Measurements from ENCODE around the gene RAB11FIP2. TPM values are rescaled to one million over a fixed set of nuclear protein-coding genes. Genes with fewer than 3 reads are reported as not detected.

The RAB11FIP2 gene
- total and polyA plus RNA-seq, 2 of the 4 experiments (the other 2 are of a cell fraction): 3.6 to 16.1 TPM

- ATAC-seq (ENCODE audit: low read depth) (no peak), DNase-seq (no peak)
- dilution Hi-C loops (cut with HindIII; ENCODE audit: low sequenced_read_pairs, unreplicated experiment) (no loop called here), intact Hi-C loops (cut with micrococcal nuclease) (no loop called here), in situ Hi-C loops (cut with MboI; ENCODE audit: low sequenced_read_pairs) (no loop called here)
- Histone ChIP-seq H3K9me3 (ENCODE audit: control insufficient read depth, insufficient read depth, low read length) (no peaks in the 10 kb centered on the region), H4K8ac (ENCODE audit: low read depth in 2 of 2, low read length in 2 of 2) (no peak overlapping the region), H3K14ac (replicated peaks; ENCODE audit: low read depth, low read length) (no peak overlapping the region), H3K4me1 (ENCODE audit: control insufficient read depth, insufficient read depth, low read length) (no peaks in the 10 kb centered on the region), H2BK120ac (ENCODE audit: low read depth, low read length) (no peak overlapping the region), H3K4me3 (ENCODE audit: insufficient read depth, low read depth, low read length) (no peak overlapping the region), H2BK5ac (ENCODE audit: low read depth, low read length, poor library complexity, severe bottlenecking) (no peak overlapping the region), H2AFZ (replicated peaks; ENCODE audit: low read length, poor library complexity) (no peak overlapping the region), H4K91ac (ENCODE audit: insufficient read depth, low read depth, low read length) (no peak overlapping the region), H2BK20ac (ENCODE audit: low read depth, low read length) (no peak overlapping the region), H3K4ac (ENCODE audit: low read depth, low read length) (no peak overlapping the region), H4K20me1 (ENCODE audit: insufficient read depth, low read length) (no peaks in the 10 kb centered on the region), H3K27ac (ENCODE audit: insufficient read depth, low read length) (no peak overlapping the region), H2BK15ac (ENCODE audit: low read depth, low read length) (no peak overlapping the region), H3K18ac (ENCODE audit: low read depth, low read length) (no peak overlapping the region), H2AK5ac (ENCODE audit: low read depth, low read length) (no peak overlapping the region), H3K23ac (ENCODE audit: low read depth, low read length) (no peak overlapping the region), H3K27me3 (ENCODE audit: control insufficient read depth, insufficient read depth, low read length) (no peaks in the 10 kb centered on the region), H3K9ac (ENCODE audit: low read depth, low read length) (no peak overlapping the region), H3K79me1 (ENCODE audit: low read depth in 1 of 2, low read length in 2 of 2) (no peaks in the 10 kb centered on the region), H3K36me3 (ENCODE audit: control insufficient read depth, insufficient read depth, low read length) (no peaks in the 10 kb centered on the region), H3K9me1 (ENCODE audit: insufficient read depth, low read length) (no peaks in the 10 kb centered on the region), H2AK9ac (replicated peaks; ENCODE audit: low read depth, low read length, poor library complexity) (no peak overlapping the region), H3K4me2 (ENCODE audit: low read depth, low read length) (no peak overlapping the region), H3K56ac (ENCODE audit: extremely low read depth, insufficient read depth, low read length) (no peak overlapping the region), H4K5ac (ENCODE audit: low read depth, low read length) (no peak overlapping the region)
- BruUV-seq (replicated peaks): no TSS peak
- CTCF ChIA-PET: no interaction called here
- POLR2A ChIA-PET (ENCODE audit: unreplicated experiment): no interaction called here
- WGBS, 2 experiments (ENCODE audit: extremely low coverage in 2 of 2, insufficient read length in 1 of 2): no CpG with 5 or more reads among the region's 1 CpG
- TF ChIP-seq, protein P1, sequence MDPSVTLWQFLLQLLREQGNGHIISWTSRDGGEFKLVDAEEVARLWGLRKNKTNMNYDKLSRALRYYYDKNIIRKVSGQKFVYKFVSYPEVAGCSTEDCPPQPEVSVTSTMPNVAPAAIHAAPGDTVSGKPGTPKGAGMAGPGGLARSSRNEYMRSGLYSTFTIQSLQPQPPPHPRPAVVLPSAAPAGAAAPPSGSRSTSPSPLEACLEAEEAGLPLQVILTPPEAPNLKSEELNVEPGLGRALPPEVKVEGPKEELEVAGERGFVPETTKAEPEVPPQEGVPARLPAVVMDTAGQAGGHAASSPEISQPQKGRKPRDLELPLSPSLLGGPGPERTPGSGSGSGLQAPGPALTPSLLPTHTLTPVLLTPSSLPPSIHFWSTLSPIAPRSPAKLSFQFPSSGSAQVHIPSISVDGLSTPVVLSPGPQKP (IDR thresholded peaks at IDR 0.05; ENCODE audit: borderline replicate concordance, low read depth, low read length): no peak
- TF ChIP-seq, protein P2, sequence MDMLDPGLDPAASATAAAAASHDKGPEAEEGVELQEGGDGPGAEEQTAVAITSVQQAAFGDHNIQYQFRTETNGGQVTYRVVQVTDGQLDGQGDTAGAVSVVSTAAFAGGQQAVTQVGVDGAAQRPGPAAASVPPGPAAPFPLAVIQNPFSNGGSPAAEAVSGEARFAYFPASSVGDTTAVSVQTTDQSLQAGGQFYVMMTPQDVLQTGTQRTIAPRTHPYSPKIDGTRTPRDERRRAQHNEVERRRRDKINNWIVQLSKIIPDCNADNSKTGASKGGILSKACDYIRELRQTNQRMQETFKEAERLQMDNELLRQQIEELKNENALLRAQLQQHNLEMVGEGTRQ (IDR thresholded peaks at IDR 0.05; ENCODE audit: low read depth, low read length): no peak
- no peak for TF ChIP-seq CHD1 (IDR thresholded peaks at IDR 0.05; ENCODE audit: low read depth, low read length)
- no peak for TF ChIP-seq RCOR1 (IDR thresholded peaks at IDR 0.05; ENCODE audit: insufficient replicate concordance, low read length)
- TF ChIP-seq, protein P3, sequence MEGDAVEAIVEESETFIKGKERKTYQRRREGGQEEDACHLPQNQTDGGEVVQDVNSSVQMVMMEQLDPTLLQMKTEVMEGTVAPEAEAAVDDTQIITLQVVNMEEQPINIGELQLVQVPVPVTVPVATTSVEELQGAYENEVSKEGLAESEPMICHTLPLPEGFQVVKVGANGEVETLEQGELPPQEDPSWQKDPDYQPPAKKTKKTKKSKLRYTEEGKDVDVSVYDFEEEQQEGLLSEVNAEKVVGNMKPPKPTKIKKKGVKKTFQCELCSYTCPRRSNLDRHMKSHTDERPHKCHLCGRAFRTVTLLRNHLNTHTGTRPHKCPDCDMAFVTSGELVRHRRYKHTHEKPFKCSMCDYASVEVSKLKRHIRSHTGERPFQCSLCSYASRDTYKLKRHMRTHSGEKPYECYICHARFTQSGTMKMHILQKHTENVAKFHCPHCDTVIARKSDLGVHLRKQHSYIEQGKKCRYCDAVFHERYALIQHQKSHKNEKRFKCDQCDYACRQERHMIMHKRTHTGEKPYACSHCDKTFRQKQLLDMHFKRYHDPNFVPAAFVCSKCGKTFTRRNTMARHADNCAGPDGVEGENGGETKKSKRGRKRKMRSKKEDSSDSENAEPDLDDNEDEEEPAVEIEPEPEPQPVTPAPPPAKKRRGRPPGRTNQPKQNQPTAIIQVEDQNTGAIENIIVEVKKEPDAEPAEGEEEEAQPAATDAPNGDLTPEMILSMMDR (conservative IDR thresholded peaks at IDR 0.05; ENCODE audit: low read depth, low read length): no peak
- TF ChIP-seq RFX5 (IDR thresholded peaks at IDR 0.05; ENCODE audit: low read depth, low read length): no peak
- no peak for TF ChIP-seq SMC3 (IDR thresholded peaks at IDR 0.05; ENCODE audit: low read depth, low read length)
- TF ChIP-seq POLR2A (IDR thresholded peaks at IDR 0.05; ENCODE audit: low read depth, low read length): no peak
- TF ChIP-seq CEBPB (IDR thresholded peaks at IDR 0.05; ENCODE audit: low read depth, low read length): no peak
- TF ChIP-seq FOS (IDR thresholded peaks at IDR 0.05; ENCODE audit: low read depth, low read length): no peak
- TF ChIP-seq MAFK (IDR thresholded peaks at IDR 0.05; ENCODE audit: low read depth, low read length): no peak
- no peak for TF ChIP-seq NFE2L2 (IDR thresholded peaks at IDR 0.05; ENCODE audit: low read depth, low read length)
- TF ChIP-seq RAD21 (IDR thresholded peaks at IDR 0.05; ENCODE audit: low read length): no peak
- no peak for TF ChIP-seq MXI1 (IDR thresholded peaks at IDR 0.05; ENCODE audit: borderline replicate concordance, low read depth, low read length)
Measured at GRCh38 chr10:118072840-118073239, 26.1 kb upstream of the RAB11FIP2 start.
